Caki2 (cell line): Measurements from ENCODE around the gene TEAD1. TPM values are rescaled to one million over a fixed set of nuclear protein-coding genes. Genes with fewer than 3 reads are reported as not detected.
"Not testable (repeated sequence)": the region's sequence is repeated elsewhere in the genome, so short reads cannot be mapped to it uniquely, and the experiment has no call there.

ENCODE experiments used
- DNase-seq: peaks from one replicate; pipeline ENCODE4 v3.0.0-alpha.2; 2015; ENCODE audit warnings: low read depth
- in situ Hi-C: cut with HindIII; loops from 2 replicates; pipeline ENCODE4 v1.10.0; 2016; ENCODE audit warnings: low sequenced_read_pairs, low pct_unique_long_range_greater_than_20kb, mixed read lengths
- total RNA-seq: library from RNA; depleted of rRNA; stranded (reverse); fragments of >200 nt; shearing (Covaris generic); gene quantifications from 2 replicates; pipeline ENCODE4 v1.2.3, GENCODE V29; 2014; ENCODE audit warnings: low replicate concordance

Gene TEAD1
- total RNA-seq, 1 experiment from 2014 or later = 26.0 TPM

DNA sequence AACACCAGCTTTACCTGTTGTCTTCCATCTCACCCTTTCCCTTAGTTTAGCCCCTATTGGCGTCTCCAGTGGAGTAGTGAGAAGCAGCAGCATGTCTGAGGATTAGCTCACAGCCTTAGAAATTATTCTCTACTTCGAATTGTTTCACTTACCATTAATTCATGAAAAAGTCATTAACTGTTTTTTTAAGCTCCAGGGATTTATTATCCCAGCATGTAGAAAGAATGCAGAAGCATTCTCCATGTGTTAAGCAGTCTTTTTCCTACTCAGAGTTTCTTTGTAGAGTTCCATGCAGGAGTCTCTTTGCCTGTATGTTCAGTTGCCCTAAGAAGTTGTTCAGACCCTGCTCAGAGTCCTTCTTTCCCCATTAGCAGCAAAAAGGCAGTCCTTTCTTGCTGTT, 197.0 kb downstream of the TEAD1 start:
- no peak for DNase-seq
- in situ Hi-C loops = no loop called here

DNA sequence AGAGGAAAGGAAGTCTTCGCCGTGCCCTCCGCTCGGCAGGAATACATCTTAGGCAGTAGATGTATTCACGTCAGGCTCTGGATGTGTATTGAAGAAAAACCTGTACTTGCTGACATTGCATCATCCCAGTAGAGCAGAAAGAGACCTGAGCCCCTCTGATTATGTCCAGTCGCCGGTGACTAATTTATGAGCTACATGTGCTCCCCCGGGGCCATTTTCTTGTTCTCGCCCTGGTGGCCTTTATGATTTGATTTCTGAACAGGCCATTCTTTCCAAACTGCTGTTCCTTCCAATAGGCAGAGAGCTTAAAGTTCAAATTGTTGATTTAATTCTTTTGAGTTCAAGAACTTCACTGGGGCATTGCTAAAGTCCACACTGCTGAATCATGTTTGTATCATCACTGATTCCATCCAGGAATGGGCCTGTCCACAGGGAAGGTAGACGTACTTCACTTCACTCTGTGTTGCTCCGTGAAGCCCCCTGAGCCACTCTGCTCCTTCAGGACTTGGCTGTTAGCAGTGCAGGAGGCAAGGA, 197.6 kb downstream of the TEAD1 start:
- DNase-seq = no peak
- in situ Hi-C loops = no loop called here

DNA sequence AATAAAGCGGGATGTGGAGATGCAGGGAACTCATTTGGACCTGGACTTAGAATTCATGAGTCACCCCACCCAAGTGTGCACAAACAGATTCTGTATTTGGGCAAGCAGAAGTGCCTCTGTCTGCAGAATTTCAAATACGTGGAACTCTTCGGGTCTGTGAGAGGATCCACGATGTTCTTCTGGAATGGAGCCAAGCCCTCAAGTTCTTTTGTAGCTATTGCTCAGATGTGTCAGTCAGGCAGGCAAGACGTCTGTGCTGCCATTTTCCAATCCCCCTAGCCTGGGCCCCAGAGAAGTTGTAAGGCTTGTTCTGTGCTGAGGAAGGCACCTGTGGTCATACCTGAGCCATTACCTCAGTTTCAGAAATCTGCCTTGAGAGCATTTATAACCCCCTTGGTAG, 202.1 kb downstream of the TEAD1 start:
- in situ Hi-C loops = no loop called here
- DNase-seq = no peak

DNA sequence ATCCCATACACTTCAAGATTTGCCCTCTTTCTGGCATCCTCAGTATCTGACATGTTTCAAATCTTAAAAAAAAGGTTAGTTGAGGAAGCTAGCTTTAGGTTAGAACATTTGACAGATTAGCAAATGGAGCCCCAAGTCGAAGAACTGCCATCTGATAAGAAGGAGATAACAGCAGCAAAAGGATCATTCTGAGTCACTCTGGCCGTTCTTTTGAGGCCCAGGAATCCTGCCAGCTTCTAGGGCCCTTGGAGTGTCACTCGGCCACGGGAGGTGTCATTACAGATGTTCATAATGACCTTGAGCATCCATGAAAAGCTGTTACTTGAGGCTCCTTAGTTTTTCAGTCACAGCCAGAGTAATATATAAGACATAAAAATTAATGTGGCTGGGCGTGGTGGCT, 202.8 kb downstream of the TEAD1 start:
- in situ Hi-C loops = no loop called here
- DNase-seq = no peak

DNA sequence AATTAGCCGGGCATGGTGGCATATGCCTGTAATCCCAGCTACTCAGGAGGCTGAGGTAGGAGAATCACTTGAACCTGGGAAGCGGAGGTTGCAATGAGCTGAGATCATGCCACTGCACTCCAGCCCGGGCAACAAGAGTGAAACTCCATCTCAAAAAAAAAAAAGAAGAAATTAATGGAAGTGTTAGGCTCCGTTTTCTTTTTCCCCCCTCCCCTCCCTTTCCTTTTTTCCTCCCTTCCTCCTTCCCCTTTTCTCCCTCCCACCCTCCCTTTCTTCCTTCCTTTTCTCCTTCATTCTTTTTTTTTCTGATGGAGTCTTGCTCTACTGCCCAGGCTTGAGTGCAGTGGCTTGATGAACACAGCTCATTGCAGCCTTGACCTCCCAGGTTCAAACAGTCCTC, 203.3 kb downstream of the TEAD1 start:
- DNase-seq, in situ Hi-C loops: not testable (repeated sequence)

DNA sequence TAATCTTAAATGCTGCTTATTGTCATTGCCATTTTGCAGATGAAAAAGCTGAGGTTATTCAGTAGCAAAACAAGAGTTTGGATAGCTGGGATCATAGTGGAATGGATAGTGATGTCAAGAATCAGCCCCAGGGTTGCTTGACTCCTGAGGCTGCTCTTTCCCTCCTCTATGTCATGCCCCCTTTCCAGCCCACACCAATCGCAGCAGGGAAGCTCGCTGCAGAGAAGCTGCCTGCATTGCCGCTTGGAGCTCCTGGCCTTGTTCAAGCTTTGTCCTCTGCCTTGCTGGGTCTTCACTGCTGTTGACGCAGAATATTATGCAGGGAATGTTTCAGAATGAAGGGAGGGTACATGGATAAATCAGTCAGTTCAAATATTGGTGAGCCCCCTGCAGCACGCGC, 206.1 kb downstream of the TEAD1 start:
- no peak for DNase-seq
- in situ Hi-C loops = no loop called here

DNA sequence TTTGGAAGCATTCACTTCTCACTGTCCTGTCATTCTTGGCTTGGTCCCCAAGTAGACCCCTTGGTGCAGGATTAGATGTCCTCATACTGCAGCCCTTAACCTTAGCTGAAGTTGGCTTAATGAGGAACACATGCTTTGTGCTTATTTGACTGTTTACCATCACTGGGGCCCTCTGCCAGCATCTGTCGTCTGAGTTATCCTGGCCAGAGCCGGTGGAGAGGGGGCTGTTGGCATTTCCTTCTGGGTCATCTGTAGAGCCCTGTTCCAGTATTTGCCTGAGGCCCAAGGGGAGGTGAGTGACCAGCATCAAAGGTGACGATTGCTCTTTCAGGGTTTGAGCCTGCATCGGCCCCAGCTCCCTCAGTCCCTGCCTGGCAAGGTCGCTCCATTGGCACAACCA, 208.4 kb downstream of the TEAD1 start:
- DNase-seq = no peak
- in situ Hi-C loops = no loop called here

DNA sequence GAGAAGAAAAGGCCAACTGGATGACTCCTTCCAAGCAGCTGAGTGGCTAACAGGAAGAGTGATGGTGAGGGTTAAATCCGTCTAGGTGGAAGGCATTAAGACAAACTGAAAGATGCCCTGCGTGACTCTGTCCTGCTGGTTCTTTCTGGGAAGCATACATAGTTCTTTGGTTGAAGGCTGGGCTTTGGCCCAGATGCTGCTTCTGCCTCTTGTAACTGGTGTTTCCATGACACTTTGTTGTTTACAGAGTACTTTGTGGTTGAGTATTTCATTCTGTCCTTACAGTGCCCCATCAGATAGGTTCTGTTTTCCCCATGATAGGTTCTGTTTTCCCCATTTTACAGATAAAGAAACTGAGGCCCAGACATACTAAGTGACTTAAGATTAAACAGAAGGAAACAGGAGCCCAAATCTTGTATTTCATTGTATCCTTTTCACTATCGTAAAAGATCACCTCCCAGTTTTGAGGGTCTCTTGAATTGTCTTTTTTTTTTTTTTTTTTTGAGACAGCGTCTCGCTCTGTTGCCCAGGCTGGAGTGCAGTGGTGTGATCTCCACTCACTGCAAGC, 210.6 kb downstream of the TEAD1 start:
- DNase-seq = no peak
- in situ Hi-C loops = no loop called here

DNA sequence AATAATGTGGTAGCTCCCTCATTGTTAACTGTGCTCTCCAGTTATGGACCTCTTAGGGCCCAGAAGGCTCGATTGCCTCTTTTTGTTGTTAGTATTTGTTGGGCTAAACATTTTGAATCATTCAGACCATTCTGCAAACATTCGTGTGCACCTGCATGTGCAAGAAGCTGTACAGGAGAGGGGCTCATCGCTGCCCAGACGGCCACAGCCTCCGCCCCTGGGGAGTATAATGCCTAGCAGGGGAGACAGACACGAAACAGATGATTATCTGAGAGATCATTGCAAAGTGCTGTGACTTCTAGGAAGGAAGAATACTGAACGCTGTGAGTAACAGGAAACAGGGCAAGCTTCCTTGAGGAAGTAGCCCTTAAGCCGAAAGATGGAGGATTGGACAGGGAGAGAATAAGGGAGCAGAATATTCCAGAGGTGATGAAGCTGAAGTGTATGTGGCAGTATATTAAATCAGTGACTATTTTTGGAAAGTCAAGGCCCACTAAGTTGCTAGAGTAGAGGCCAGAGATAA, 211.6 kb downstream of the TEAD1 start:
- in situ Hi-C loops = no loop called here
- DNase-seq = no peak

DNA sequence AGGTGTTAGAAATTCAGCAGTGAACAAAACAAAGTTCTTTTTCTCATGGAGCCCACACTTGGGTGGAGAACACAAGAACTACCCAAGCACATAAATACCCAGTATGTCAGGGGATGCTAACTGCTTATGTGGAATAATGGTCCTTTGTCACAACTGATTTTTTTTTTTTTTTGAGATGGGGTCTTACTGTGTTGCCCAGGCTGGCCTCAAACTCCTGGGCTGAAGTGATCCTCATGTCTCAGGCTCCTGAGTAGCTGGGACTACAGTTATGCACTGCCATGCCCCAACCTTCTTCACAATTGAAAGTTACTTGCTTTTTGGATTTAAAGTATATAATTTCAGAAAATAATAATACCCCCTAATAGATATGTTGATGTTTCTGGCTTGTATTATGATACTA, 212.3 kb downstream of the TEAD1 start:
- DNase-seq = no peak
- in situ Hi-C loops = no loop called here

DNA sequence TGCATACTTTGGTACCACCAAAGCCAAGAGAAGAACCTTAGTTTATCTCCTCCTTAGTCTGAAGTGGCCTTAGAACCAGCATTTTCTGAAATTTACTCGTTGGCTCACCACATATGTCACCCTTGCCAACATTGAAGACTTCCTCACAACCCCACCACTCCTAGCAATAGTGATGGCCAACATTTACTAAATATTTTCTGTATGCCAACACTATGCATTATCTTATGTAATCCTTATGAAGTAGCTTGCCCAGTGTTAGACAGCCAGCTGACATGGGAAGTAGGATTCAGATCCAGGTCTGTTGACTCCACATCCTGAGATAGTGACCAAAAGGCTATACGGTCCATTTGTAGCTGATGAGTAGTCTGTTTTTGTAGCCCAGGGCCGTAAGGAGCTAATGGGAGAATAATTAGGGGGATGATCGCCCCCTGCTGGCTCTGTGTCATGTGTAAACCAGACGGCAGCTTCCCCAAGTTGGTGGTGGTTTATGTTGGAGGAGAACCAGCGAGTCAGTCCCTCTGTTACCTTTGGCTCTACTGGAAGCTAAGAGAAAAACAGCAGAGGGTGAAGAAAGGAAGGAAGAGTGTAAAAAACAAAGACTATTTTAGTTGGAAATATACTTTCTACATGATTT, 214.4 kb downstream of the TEAD1 start:
- DNase-seq = peak; percentile 70
- in situ Hi-C loops = no loop called here

DNA sequence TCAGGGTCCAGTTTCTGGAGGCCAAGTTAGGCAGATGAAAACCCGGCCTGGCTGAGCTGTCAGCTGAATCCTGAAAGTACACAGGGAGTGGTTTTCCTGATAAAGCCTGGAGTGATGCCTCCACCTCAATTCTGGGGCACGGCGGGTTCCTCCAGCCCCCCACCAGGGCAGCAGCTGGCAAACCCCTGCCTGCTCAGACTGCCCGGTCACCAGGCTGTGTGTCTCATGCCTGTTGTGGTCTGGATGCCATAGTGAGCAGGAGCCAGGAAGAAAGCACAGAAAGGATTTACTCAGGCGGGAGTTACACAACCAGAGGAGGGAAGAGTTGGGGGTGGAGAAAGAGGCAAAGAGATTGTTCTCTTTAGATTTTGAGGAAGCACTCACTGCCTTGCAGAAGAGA, 215.0 kb downstream of the TEAD1 start:
- no peak for DNase-seq
- in situ Hi-C loops = no loop called here

DNA sequence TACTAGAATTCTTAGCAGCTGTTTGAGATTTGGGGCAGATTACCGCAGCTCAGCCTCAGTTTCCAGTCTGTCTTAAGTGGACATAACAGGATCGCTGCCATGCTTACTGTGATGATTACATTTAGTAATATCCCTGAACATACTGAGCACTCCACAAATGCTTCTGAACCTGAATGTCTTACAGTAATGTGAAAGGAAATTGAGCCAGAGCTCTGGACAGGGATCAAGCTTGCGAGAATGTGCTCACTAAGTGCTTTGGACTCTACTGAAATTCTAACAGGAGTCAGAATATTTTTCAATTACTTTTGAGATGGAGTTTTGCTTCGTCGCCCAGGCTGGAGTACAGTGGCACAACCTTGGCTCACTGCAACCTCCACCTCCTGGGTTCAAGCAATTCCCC, 216.3 kb downstream of the TEAD1 start:
- no peak for DNase-seq
- in situ Hi-C loops = no loop called here

DNA sequence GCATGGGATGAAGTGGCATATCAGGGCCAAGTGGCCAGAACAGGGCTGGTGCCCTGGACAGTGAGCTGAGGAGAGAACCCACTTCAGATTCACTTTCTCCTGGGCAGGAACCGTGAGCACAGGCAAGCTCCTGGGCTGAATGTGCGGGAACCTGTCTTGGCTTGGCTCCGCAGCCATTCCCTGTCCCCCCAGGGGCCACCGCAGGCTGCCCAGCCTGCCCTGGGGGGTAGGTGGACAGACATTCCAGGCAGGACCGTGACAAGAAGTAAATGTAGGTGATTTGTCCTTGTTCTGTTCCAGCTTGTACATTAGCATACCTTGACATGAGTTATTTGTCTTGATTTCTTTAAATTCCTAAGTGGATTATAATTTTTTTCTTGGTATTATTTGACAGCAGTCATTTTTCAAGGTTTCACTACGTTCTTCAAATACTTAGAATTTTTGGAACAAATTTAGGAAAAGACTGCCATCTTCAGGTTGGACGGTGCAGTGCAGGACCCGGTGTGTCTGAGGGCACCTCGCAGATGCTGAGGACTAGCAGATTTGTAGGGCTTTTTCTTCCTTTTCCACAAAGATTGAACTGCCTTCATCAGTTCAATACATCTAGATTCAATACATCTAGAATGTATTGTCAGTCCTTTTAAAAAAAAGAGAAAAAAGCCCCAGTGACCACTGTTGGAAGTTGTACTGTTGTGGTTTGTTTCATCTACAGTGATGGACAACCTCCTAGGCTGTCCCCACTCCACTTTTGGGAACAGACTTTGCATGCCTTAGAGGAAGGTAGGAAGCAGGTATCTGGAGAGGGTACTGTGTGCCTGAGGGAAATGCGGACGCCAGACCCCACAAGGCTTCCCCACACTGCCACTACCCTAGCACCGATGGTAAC, 219.8 kb downstream of the TEAD1 start:
- in situ Hi-C loops = no loop called here
- DNase-seq = peak; percentile 45

DNA sequence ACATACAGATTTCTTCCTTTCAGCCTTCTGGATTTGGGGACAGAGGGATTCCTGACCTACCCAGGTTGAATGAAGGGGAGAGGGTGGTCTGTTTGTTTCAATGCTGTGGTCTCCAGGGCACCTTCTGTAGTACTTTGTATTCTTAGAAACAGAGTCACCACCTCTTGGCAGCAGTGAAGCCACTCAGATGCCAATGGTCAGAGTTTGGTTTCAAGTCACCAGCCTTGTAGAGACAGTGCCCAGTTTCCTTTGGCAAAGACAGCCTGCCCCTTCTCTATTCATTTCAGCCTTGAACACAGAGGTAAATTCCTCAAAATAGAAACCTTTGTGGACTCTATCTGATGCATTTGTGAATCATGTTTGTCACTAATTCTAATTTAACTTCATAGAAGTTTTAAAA, 223.2 kb downstream of the TEAD1 start:
- no peak for DNase-seq
- in situ Hi-C loops = no loop called here

DNA sequence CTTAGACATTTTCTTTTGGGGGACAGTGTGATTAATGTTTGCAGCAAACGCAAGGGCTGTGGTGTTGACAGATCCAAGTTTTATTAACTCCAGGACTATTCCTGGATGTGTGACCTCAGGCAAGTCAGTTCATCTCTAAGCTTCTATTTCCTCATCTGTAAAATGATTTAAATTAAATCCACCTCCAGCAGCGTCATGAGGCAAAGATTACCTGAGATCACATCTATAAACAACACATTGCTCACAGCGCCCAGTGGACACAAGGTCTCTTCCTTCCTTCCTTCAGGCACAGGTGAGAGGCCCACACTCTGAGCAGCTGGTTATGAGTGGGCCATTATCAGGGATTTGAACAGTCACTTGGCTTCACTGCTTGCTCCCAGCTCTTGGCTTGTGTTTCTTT, 223.6 kb downstream of the TEAD1 start:
- in situ Hi-C loops = no loop called here
- no peak for DNase-seq

DNA sequence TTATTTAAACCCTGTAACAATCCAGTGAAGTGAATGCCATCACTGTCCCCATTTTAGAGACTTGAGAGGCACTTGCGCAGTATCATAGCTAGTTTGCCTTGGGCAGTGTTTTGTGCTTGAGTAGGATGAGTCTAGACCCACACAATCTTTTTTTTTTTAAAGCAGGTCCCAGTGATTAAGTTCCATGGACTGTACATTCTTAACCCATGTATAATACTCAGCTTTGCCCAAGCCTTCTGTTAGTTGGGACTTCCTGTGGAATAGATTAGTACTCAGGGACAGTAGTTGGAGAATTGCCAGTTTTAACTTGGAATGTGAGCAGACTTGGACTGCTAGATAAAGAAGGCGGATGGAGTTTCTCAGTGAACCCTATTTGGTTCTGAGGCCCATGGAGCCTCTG, 226.3 kb downstream of the TEAD1 start:
- in situ Hi-C loops = no loop called here
- peak; percentile 41 for DNase-seq

DNA sequence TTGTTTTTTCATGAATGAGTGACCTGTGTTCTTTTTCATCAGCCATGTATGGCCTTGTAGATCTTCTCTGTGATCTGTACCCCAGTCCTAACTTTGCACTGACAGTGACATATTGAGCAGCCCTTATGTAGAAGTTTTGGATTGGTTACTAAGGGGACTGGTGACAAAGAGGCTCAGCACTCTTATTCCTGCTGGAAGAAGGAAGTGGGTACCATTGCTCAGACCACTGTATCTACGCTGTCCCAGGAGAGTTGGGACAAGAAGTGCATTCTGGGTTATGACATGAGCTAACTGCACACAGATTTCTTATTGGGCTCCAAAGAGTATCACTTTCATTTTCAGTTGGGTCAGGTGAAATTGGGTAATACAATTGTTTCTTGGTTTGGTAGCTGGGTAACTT, 227.1 kb downstream of the TEAD1 start:
- peak; percentile 30 for DNase-seq

DNA sequence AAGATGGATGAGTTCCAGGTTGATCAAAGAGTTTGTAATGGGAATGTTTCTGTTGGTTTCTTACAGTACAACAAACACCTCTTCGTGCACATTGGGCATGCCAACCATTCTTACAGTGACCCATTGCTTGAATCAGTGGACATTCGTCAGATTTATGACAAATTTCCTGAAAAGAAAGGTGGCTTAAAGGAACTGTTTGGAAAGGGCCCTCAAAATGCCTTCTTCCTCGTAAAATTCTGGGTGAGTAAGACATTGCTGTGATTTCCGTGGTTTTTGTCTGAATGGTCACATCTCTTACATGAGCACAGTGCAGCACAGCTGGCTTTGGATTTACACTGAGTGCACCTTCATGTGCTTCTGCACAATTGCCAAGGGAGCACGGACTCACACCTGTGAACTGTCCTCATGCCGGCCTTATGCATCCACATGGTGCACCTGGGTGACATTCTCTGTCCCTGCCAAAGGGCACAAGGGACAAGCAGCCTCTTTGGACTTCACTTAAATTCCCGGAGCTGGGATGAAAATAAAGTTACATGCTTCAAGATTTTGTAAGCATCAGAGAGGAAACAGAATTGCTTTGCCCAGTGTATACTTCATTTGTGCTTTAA, 227.8 kb downstream of the TEAD1 start:
- in situ Hi-C loops = no loop called here
- DNase-seq = no peak

More for the DNA sequence above, 227.1 kb downstream of the TEAD1 start:
- in situ Hi-C loops = no loop called here
